IgD-negative memory B cell (primary cell): ENCODE data around the gene CFL1. TPM values are rescaled to one million over a fixed set of nuclear protein-coding genes. Genes with fewer than 3 reads are reported as not detected.
"Not testable (repeated sequence)": the region's sequence is repeated elsewhere in the genome, so short reads cannot be mapped to it uniquely, and the experiment has no call there.

Source experiments
- H3K27ac Mint-ChIP-seq, 3 donors: one replicate each; pipeline ENCODE4 v1.8.0; 2020 to 2022; ENCODE audit warnings: mild to moderate bottlenecking in 3 of 3, mixed read lengths in 3 of 3, moderate library complexity in 1 of 3
- H3K27me3 Mint-ChIP-seq: one replicate; pipeline ENCODE4 v1.8.0; 2021; ENCODE audit warnings: mixed read lengths
- H3K36me3 Mint-ChIP-seq: one replicate; pipeline ENCODE4 v1.8.0; 2020; ENCODE audit warnings: mild to moderate bottlenecking, mixed read lengths
- H3K4me1 Mint-ChIP-seq, 3 donors: one replicate each; pipeline ENCODE4 v1.8.0; 2020 to 2022; ENCODE audit warnings: mixed read lengths in 3 of 3, mild to moderate bottlenecking in 1 of 3
- H3K4me3 Mint-ChIP-seq, 4 donors: one replicate each; pipeline ENCODE4 v1.8.0; 2020 to 2022; ENCODE audit warnings: mild to moderate bottlenecking in 4 of 4, mixed read lengths in 4 of 4, moderate library complexity in 3 of 4
- H3K9me3 Mint-ChIP-seq, 3 donors: one replicate each; pipeline ENCODE4 v1.8.0; 2020 to 2021; ENCODE audit warnings: mixed read lengths in 3 of 3, mild to moderate bottlenecking in 1 of 3
- polyA plus RNA-seq: library from polyadenylated mRNA; unstranded; fragments of 300-500 nt; fragmentation: Illumina TruSeq; gene quantifications from one replicate; pipeline ENCODE4 v1.2.3, GENCODE V29; 2021

The CFL1 gene
- polyA plus RNA-seq, 1 donor from 2014 or later: 2,244 TPM

DNA sequence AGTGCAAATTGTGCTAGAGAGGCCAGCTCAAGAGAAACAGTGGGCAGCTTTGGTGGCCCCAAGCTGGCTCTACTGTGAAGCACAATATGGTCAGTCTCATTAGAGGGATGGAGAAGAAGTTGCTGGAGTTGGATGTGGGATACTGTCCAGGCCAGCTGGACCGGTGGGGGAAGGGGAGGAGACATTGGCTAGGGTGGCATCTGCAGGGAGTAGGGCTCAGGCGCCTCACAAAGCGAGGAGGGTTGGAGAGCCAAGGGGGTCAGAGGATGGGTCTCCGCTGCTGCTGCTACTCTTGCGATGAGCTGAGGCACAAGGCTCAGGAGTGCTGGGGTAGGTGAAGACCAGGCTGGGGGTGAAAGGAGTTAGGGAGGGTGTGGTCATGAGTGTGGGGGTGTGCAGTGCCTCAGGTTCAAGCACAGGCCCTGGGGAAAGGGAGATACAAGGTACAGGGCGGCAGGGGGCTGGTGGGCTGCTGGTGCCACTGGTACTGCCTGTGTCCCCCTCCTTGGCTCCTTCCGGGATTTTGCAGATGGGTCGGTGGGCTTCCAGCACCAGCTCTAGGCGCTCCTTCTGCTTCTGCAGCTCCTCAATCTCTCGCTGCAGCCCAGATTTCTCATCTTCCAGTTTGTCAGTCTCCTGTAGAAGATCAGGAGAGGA lies 34.8 kb upstream of the CFL1 start:
- peaks cover 31 to 39% (median 37%) of the 10 kb centered on the region in 3 donors for H3K4me1 Mint-ChIP-seq
- H3K27me3 Mint-ChIP-seq: no peaks in the 10 kb centered on the region
- peak overlapping the region; percentile 89 to 96 (median 92) for H3K4me3 Mint-ChIP-seq
- no peaks in the 10 kb centered on the region for H3K9me3 Mint-ChIP-seq
- H3K36me3 Mint-ChIP-seq: no peaks in the 10 kb centered on the region
- H3K27ac Mint-ChIP-seq: peak overlapping the region; percentile 40 to 83 (median 48)

DNA sequence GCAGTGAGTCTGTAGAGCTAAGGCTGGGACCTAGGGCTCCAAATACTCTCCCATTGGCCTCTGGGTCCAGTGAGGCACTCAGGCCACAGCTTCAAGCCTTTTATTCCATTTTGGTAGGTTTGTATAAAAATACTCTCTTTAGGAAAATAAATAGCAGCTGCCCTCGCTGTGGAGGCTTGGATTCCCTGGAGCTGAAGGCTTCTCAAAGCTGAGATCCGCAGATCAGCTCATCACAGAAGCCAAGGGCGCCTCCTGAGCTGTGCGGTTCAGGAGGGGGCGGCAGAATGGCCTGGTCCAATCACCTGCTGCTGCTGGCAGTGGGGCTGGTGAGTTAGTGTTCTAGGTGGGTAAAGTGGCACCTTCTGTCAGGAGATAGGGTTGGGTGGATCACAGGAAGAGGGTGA lies 34.2 kb upstream of the CFL1 start:
- peak overlapping the region; percentile 75 to 96 (median 90) for H3K4me3 Mint-ChIP-seq
- H3K36me3 Mint-ChIP-seq, H3K9me3 Mint-ChIP-seq, H3K27me3 Mint-ChIP-seq: not testable (repeated sequence)
- H3K4me1 Mint-ChIP-seq: peaks cover 31 to 39% (median 37%) of the 10 kb centered on the region in 3 donors
- H3K27ac Mint-ChIP-seq: peak overlapping the region; percentile 40 to 83 (median 48)

DNA sequence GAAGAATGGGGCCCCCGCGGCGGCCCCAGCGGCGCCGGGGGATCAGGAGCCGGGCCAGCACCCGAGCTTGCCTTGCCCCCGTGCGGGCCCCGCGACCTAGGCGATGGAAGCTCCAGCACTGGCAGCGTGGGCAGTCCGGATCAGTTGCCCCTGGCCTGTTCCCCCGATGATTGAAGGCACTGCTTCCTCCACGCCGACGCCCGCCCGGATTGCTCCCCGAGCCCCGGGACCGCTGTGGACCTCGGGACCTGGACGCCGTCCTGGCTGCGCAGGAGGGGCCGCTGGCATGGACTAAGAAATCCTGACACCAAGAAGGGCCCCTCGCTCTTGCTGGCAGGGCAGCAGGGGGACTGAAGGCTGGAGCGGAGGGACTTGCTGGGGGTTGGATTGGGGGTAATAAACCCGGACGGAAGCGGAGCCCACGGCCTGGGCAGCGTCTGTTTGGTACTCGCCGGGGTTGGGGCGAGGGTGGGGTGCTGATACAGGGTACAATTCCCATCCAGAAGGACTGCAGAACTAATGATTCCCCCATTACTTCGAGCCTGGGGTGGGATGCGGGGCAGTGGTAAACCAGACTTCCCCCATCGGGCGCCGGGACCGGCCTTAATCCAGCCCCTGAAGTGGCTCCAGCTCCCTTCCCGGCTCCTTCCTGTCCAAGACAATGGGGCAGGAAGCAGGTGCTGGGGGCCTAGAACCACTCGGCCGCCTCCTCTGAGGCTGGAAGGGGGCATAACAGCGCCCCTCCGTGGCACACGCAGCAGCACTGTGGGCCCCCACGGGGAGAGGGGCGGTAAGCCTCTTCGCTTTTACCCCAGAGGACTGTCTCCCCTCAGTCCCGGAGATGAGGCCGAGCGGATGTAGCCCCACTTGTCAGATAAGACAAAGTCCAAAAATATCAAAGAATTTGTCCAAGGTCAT lies 33.5 kb upstream of the CFL1 start:
- Mint-ChIP-seq H3K9me3 (no peaks in the 10 kb centered on the region), H3K36me3 (no peaks in the 10 kb centered on the region), H3K4me3 (peak overlapping the region; percentile 87 to 96 (median 92)), H3K27me3 (no peaks in the 10 kb centered on the region), H3K27ac (peak overlapping the region; percentile 40 to 93 (median 48)), H3K4me1 (peaks cover 31 to 44% (median 40%) of the 10 kb centered on the region in 3 donors)

DNA sequence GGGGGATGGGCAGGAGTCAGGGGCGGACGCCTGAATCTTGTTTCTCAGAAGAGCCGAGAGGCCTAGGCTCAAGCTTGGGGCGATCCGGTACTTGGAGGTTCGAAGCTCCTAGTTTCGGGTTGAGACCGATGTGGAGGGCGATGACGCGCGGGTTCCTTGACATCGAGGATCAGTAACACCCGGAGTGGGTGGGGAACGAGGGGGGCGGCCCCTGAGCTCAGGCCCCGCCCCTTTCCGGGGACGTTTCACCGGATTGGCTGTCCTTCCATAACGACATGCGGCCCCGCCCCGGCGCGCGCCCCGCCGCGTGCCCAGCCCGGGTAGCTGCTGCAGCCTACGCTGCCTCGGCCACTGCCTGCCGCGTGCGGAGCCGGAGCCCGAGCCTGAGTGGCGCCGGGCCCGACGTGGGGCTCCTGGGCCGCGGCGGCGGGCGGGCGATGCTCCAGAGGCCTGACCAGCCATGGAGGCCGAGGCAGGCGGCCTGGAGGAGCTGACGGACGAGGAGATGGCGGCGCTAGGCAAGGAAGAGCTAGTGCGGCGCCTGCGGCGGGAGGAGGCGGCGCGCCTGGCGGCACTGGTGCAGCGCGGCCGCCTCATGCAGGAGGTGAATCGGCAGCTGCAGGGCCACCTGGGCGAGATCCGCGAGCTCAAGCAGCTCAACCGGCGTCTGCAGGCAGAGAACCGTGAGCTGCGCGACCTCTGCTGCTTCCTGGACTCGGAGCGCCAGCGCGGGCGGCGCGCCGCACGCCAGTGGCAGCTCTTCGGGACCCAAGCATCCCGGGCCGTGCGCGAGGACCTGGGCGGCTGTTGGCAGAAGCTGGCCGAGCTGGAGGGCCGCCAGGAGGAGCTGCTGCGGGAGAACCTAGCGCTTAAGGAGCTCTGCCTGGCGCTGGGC lies 32.6 kb upstream of the CFL1 start, which contains the start of gene CCDC85B:
Gene CCDC85B (plus strand): TSS at position 350 of the 895 bp plus-strand sequence. CDS start 111 bp downstream, at position 461.
- H3K4me3 Mint-ChIP-seq: peak within 1 kb of the TSS; percentile 89 to 96 (median 95)
- H3K27me3 Mint-ChIP-seq: no peaks in the 10 kb centered on the region
- no peaks in the 10 kb centered on the region for H3K9me3 Mint-ChIP-seq
- peak within 1 kb of the TSS; percentile 93 to 98 (median 97) for H3K27ac Mint-ChIP-seq
- H3K4me1 Mint-ChIP-seq: peaks cover 31 to 45% (median 39%) of the 10 kb centered on the region in 3 donors
- no peaks in the 10 kb centered on the region for H3K36me3 Mint-ChIP-seq

DNA sequence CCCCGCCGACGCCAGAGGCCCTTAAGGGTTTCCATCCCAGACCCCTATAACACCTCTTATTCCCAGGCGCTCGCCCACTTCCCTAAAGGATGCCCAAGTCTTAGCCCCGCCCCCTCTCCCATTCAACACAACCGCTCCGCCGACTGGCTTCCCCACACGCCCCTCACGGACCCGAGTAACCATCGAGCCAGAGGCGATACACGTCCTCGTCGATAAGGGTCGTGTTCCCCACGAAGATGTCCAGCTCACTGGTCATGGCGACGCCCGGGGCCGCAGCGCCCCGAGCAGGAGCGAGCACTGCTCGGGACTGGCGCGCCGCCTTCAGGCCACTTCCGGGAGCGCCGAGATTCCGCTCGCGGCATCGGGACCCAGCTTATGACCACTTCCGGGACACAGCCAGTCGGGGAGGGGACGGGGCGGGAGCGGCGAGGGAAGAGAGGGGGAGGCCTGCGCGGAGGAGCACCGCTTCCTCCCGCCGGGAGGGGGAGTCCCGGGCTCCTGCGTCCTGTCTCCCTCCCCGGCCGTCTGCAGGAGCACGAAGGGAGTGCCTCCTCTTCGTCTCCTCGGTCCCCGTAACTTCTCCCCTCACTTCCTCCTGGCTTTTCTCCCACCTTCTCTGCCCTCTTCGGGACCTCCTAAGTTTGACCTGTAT lies 30.3 kb upstream of the CFL1 start, which contains the start of gene FIBP:
Gene FIBP (minus strand): TSS at position 309 of the 652 bp plus-strand sequence. CDS start 53 bp downstream, at position 256.
- no peaks in the 10 kb centered on the region for H3K27me3 Mint-ChIP-seq
- H3K9me3 Mint-ChIP-seq: no peaks in the 10 kb centered on the region
- H3K27ac Mint-ChIP-seq: peak within 1 kb of the TSS; percentile 93 to 98 (median 97)
- H3K36me3 Mint-ChIP-seq: no peaks in the 10 kb centered on the region
- H3K4me1 Mint-ChIP-seq: peaks cover 36 to 49% (median 46%) of the 10 kb centered on the region in 3 donors
- H3K4me3 Mint-ChIP-seq: peak within 1 kb of the TSS; percentile 89 to 96 (median 94)

DNA sequence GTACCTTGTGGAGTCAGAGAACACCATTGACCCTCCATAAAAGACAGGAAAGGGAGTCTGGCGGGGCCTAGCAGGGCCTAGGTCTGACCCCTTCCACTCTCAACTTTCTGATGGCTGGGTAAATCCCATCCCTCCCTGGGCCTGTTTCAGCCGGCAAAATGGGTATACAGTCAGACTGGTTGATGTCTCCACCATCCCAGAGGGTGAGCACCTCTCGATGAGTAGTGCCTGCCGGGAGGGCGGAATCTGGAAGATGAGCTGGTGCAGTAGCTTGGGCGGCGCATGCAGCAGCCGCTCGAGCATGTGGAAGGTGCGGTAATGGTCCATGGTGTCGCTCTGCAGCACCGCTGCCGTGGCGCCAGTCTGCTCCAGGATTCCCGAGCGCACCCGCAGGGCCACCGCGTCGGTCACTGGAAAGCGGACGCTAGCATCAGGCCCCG lies 29.8 kb upstream of the CFL1 start:
- Mint-ChIP-seq H3K27ac (peak overlapping the region; percentile 93 to 98 (median 97)), H3K27me3 (no peaks in the 10 kb centered on the region), H3K4me3 (peak overlapping the region; percentile 89 to 96 (median 94)), H3K36me3 (no peaks in the 10 kb centered on the region), H3K9me3 (no peaks in the 10 kb centered on the region), H3K4me1 (peaks cover 34 to 48% (median 42%) of the 10 kb centered on the region in 3 donors)

DNA sequence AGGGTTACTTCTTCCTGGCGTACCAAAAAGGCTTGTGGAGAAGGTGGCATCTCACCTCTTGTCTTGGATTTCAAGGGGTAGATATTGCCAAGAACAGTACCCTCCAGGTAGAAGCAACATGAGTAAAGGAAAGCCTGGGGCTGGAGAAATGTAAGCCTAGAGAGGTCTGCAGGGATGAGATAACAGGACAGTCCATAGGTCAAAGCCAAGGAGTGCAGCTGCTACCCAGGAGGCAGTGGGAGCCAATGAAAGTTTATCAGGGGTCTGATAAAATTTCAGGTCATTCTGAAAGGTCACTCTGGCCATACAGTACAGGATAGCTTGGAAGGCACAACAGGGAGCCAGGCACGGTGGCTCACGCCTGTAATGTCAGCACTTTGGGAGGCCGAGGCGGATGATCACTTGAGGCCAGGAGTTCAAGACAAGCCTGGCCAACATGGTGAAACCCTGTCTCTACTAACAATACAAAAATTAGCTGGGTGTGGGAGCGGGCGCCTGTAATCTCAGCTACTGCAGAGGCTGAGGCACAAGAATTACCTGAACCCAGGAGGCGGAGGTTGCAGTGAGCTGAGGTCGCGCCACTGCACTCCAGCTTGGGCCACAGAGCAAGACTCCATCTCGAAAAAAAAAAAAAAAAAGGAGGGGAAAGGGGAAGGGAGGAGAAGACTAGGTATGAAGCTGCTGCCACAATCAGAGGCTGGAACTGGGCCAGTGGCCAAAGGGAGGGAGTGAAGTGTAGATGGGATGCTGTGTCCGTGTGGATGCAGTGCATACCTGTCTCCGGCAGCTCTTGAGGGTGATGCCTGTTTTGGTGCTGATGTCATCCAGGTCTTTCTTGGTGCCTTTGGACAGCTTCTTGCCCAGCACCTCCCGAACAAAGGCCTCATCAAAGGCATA lies 29.1 kb upstream of the CFL1 start:
- Mint-ChIP-seq H3K27ac (peak overlapping the region; percentile 23 to 93 (median 78)), H3K4me1 (peaks cover 28 to 41% (median 35%) of the 10 kb centered on the region in 3 donors), H3K27me3 (no peaks in the 10 kb centered on the region), H3K4me3 (peak overlapping the region; percentile 89 to 96 (median 94)), H3K36me3 (no peaks in the 10 kb centered on the region), H3K9me3 (no peaks in the 10 kb centered on the region)

GRCh38 chr11:65885808-65886536 lies 28.0 kb upstream of the CFL1 start:
- H3K9me3 Mint-ChIP-seq: no peaks in the 10 kb centered on the region
- H3K4me3 Mint-ChIP-seq: peak overlapping the region in 3 of 4 donors; percentile 72 to 96 (median 89)
- H3K27me3 Mint-ChIP-seq: no peaks in the 10 kb centered on the region
- peaks cover 27 to 37% (median 31%) of the 10 kb centered on the region in 3 donors for H3K4me1 Mint-ChIP-seq
- no peaks in the 10 kb centered on the region for H3K36me3 Mint-ChIP-seq
- H3K27ac Mint-ChIP-seq: peak overlapping the region in 2 of 3 donors; percentile 80 to 95

- no peaks in the 10 kb centered on the region for H3K27me3 Mint-ChIP-seq
- H3K4me1 Mint-ChIP-seq: peaks cover 26 to 35% (median 30%) of the 10 kb centered on the region in 3 donors
- H3K27ac Mint-ChIP-seq: peak overlapping the region in 2 of 3 donors; percentile 80 to 95
- H3K36me3 Mint-ChIP-seq: no peaks in the 10 kb centered on the region
- H3K4me3 Mint-ChIP-seq: peak overlapping the region in 2 of 4 donors; percentile 78 to 88
- no peaks in the 10 kb centered on the region for H3K9me3 Mint-ChIP-seq
These were observed 27.3 kb upstream of the CFL1 start for GRCh38 chr11:65885231-65885630.

- H3K4me1 Mint-ChIP-seq: peaks cover 20 to 29% (median 25%) of the 10 kb centered on the region in 3 donors
- no peaks in the 10 kb centered on the region for H3K27me3 Mint-ChIP-seq
- H3K27ac Mint-ChIP-seq: peak overlapping the region in 2 of 3 donors; percentile 81 to 95
- H3K4me3 Mint-ChIP-seq: peak overlapping the region; percentile 63 to 88 (median 72)
- H3K9me3 Mint-ChIP-seq: no peaks in the 10 kb centered on the region
- no peaks in the 10 kb centered on the region for H3K36me3 Mint-ChIP-seq
These were observed 26.7 kb upstream of the CFL1 start for GRCh38 chr11:65884716-65885092.

- peaks cover 16 to 23% (median 19%) of the 10 kb centered on the region in 3 donors for H3K4me1 Mint-ChIP-seq
- peak overlapping the region in 2 of 3 donors; percentile 81 to 95 for H3K27ac Mint-ChIP-seq
- no peaks in the 10 kb centered on the region for H3K36me3 Mint-ChIP-seq
- H3K4me3 Mint-ChIP-seq: peak overlapping the region in 2 of 4 donors; percentile 66 to 88
- no peaks in the 10 kb centered on the region for H3K27me3 Mint-ChIP-seq
- H3K9me3 Mint-ChIP-seq: no peaks in the 10 kb centered on the region
These were observed 26.1 kb upstream of the CFL1 start for GRCh38 chr11:65883786-65884715.
